OCI-LY7 (cell line): ENCODE measurements around the gene NDUFB5. TPM values are rescaled to one million over a fixed set of nuclear protein-coding genes. Genes with fewer than 3 reads are reported as not detected.

Experiments
- BruUV-seq: library from RNA; stranded (reverse); fragments of 400-500 nt; replicated peaks from 2 replicates; lab custom pipeline; 2021; lab: Mats Ljungman, UMichigan
- CTCF ChIA-PET: fragments of 300-600 bp; sonication (Branson Sonifier 250); formaldehyde crosslinking; loops from one replicate; lab custom pipeline; 2022; ENCODE audit warnings: antibody characterized with exemption; ENCODE audit not compliant: unreplicated experiment; lab: Charles Lee
- POLR2A ChIA-PET: fragments of 300-600 bp; sonication (Branson Sonifier 250); formaldehyde crosslinking; loops from one replicate; lab custom pipeline; 2022; ENCODE audit warnings: antibody characterized with exemption; lab: Charles Lee
- DNase-seq: peaks from one replicate; pipeline ENCODE4 v3.0.0-alpha.2; 2015; ENCODE audit warnings: low spot score
- H2AFZ ChIP-seq: fragments of 200-600 bp; sonication (generic), shearing (Covaris generic); 2 replicates; pipeline ENCODE4 v1.6.1; 2014; ENCODE audit warnings: mild to moderate bottlenecking, antibody characterized with exemption, low read length, moderate library complexity
- H3K27ac ChIP-seq: fragments of 200-600 bp; sonication (generic); 2 replicates; pipeline ENCODE4 v1.5.1; 2014; ENCODE audit warnings: mixed run types, low read depth, mild to moderate bottlenecking, moderate library complexity, low read length, inconsistent platforms; ENCODE audit not compliant: poor library complexity, severe bottlenecking
- H3K36me3 ChIP-seq: fragments of 200-600 bp; sonication (generic); 2 replicates; pipeline ENCODE4 v1.6.1; 2014; ENCODE audit warnings: mild to moderate bottlenecking, antibody characterized with exemption, low read length, moderate library complexity, mixed read lengths; ENCODE audit not compliant: insufficient read depth
- H3K4me1 ChIP-seq: fragments of 200-600 bp; sonication (generic); 2 replicates; pipeline ENCODE4 v1.5.1; 2014; ENCODE audit warnings: mild to moderate bottlenecking, low read length; ENCODE audit not compliant: insufficient read depth, poor library complexity, severe bottlenecking
- H3K4me2 ChIP-seq: fragments of 200-600 bp; sonication (generic); 2 replicates; pipeline ENCODE4 v1.6.1; 2014; ENCODE audit warnings: mild to moderate bottlenecking, low read length
- H3K4me3 ChIP-seq: fragments of 200-600 bp; sonication (generic); 2 replicates; pipeline ENCODE4 v1.5.1; 2014; ENCODE audit warnings: mild to moderate bottlenecking, low read depth, low read length; ENCODE audit not compliant: poor library complexity, severe bottlenecking
- H3K79me2 ChIP-seq: fragments of 200-600 bp; sonication (generic); 2 replicates; pipeline ENCODE4 v1.6.1; 2016; ENCODE audit warnings: low read depth, mild to moderate bottlenecking, low read length, moderate library complexity, mixed read lengths; ENCODE audit not compliant: insufficient read depth
- H3K9me2 ChIP-seq: fragments of 200-600 bp; sonication (generic); 2 replicates; pipeline ENCODE4 v1.6.1; 2016; ENCODE audit warnings: mild to moderate bottlenecking, low read length, mixed read lengths; ENCODE audit not compliant: insufficient read depth
- H3K9me3 ChIP-seq: fragments of 200-600 bp; sonication (generic); 2 replicates; pipeline ENCODE4 v1.6.1; 2014; ENCODE audit warnings: mild to moderate bottlenecking, mixed run types, low read length, mixed read lengths
- H4K20me1 ChIP-seq: fragments of 200-600 bp; sonication (generic); 2 replicates; pipeline ENCODE4 v1.6.1; 2014; ENCODE audit warnings: mild to moderate bottlenecking, antibody characterized with exemption, low read length, moderate library complexity, mixed read lengths; ENCODE audit not compliant: insufficient read depth
- CTCF ChIP-seq: fragments of 200-600 bp; sonication (generic); conservative IDR thresholded peaks from 2 replicates; pipeline ENCODE4 v1.5.1; 2014; ENCODE audit warnings: mild to moderate bottlenecking, antibody characterized with exemption, low read length, moderate library complexity, mixed read lengths
- EZH2phosphoT487 ChIP-seq: fragments of 200-600 bp; sonication (generic); IDR thresholded peaks from 2 replicates; pipeline ENCODE4 v1.6.1; 2018; ENCODE audit warnings: low read depth, borderline replicate concordance, mild to moderate bottlenecking, mixed run types, antibody characterized with exemption, low read length, moderate library complexity, mixed read lengths
- intact Hi-C: fragments of 100-400 bp; cut with micrococcal nuclease; formaldehyde crosslinking; loops from one replicate; pipeline ENCODE4 v1.10.0; 2022; ENCODE audit not compliant: unreplicated experiment
- total RNA-seq, 2 experiments: library from RNA; depleted of rRNA in 1 of 2; stranded (reverse); fragments of >200 nt in 1 of 2; shearing (Covaris generic) in 1 of 2; gene quantifications; 2 replicates each; pipeline ENCODE4 v1.2.3, GENCODE V29; 2014 to 2022

The NDUFB5 gene
- total RNA-seq, 2 experiments from 2014 or later, result 81.5 to 112 TPM

- Histone ChIP-seq H3K27ac (no peak overlapping the region), H3K9me2 (no peaks in the 10 kb centered on the region), H3K4me3 (no peak overlapping the region), H4K20me1 (no peaks in the 10 kb centered on the region), H3K9me3 (no peaks in the 10 kb centered on the region), H3K36me3 (no peaks in the 10 kb centered on the region), H2AFZ (no peak overlapping the region), H3K4me2 (no peak overlapping the region), H3K79me2 (no peaks in the 10 kb centered on the region), H3K4me1 (peaks cover 1% of the 10 kb centered on the region)
- ChIA-PET POLR2A (interaction anchor here (0.6 kb wide), 1 partner anchor 282 kb away, joined by 3 read pairs; no protein-coding TSS in a partner anchor), CTCF (no interaction called here)
- DNase-seq, result no peak
- no TSS peak for BruUV-seq
- no peak for TF ChIP-seq EZH2phosphoT487
- TF ChIP-seq CTCF, result no peak
- intact Hi-C loops, result loop anchor here (5.0 kb wide), 1 partner anchor 116 kb away; no protein-coding TSS in a partner anchor
These were observed 41.6 kb downstream of the NDUFB5 start for GRCh38 chr3:179646177-179646576.

GRCh38 chr3:179651687-179652446 is 47.3 kb downstream of the NDUFB5 start:
- H3K4me3 ChIP-seq, result peak overlapping the region; percentile 96
- no peak for TF ChIP-seq CTCF
- TF ChIP-seq EZH2phosphoT487, result no peak
- peak overlapping the region; percentile 81 for H3K27ac ChIP-seq
- no peaks in the 10 kb centered on the region for H3K9me2 ChIP-seq
- peaks cover 25% of the 10 kb centered on the region for H4K20me1 ChIP-seq
- H3K36me3 ChIP-seq, result peaks cover 27% of the 10 kb centered on the region
- H2AFZ ChIP-seq, result peak overlapping the region; percentile 81; the same call in 1 of the 2 replicates
- CTCF ChIA-PET, result interaction anchor here (1.2 kb wide), 1 partner anchor 9 kb away, joined by 3 read pairs; no protein-coding TSS in a partner anchor
- BruUV-seq, result TSS peak; percentile 94
- H3K4me1 ChIP-seq, result peaks cover 31% of the 10 kb centered on the region
- POLR2A ChIA-PET, result interaction anchor here (0.7 to 1.3 kb wide), 7 partner anchors 8 to 636 kb away, joined by 3 to 6 read pairs (median 3); partner anchors contain the start of gene NDUFB5
- intact Hi-C loops, result loop anchor here (2.0 to 5.0 kb wide), 7 partner anchors 47 to 950 kb away; partner anchors contain the start of genes ACTL6A, MFN1, MRPL47 and NDUFB5
- H3K79me2 ChIP-seq, result peaks cover 35% of the 10 kb centered on the region
- DNase-seq, result peak; percentile 35
- peak overlapping the region; percentile 79 for H3K4me2 ChIP-seq
- no peaks in the 10 kb centered on the region; the same call in 1 of the 2 replicates for H3K9me3 ChIP-seq
